Astrocyte (in vitro differentiated cells and primary cell): ENCODE data around the gene MYBBP1A.

Experiments
- EZH2 ChIP-seq: IDR thresholded peaks from 2 replicates; pipeline ENCODE4 v1.6.1; 2012; ENCODE audit warnings: mild to moderate bottlenecking, low read length, inconsistent platforms; ENCODE audit not compliant: insufficient read depth
- TF ChIP-seq, protein P1 (sequence below): IDR thresholded peaks from 2 replicates; pipeline ENCODE4 v1.5.1; 2011; ENCODE audit warnings: low read depth, mild to moderate bottlenecking, inconsistent platforms, low read length, moderate library complexity; ENCODE audit not compliant: insufficient read depth

DNA sequence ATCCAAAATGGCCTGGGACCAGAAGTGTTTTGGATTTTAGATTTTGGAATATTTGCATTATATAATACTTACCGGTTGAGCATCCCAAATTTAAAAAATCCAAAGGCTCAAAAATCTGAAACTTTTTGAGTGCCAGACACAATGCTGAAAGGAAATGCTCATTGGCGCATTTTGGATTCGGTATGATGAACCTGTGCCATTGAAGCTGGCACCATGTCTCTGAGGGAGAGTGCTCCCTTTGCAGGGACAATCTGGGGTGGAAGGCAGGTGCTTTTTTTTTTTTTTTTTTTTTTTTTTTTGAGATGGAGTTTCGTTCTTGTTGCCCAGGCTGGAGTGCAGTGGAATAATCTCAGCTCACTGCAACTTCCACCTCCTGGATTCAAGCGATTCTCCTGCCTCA lies 46.9 kb upstream of the MYBBP1A start:
- TF ChIP-seq, protein P1, sequence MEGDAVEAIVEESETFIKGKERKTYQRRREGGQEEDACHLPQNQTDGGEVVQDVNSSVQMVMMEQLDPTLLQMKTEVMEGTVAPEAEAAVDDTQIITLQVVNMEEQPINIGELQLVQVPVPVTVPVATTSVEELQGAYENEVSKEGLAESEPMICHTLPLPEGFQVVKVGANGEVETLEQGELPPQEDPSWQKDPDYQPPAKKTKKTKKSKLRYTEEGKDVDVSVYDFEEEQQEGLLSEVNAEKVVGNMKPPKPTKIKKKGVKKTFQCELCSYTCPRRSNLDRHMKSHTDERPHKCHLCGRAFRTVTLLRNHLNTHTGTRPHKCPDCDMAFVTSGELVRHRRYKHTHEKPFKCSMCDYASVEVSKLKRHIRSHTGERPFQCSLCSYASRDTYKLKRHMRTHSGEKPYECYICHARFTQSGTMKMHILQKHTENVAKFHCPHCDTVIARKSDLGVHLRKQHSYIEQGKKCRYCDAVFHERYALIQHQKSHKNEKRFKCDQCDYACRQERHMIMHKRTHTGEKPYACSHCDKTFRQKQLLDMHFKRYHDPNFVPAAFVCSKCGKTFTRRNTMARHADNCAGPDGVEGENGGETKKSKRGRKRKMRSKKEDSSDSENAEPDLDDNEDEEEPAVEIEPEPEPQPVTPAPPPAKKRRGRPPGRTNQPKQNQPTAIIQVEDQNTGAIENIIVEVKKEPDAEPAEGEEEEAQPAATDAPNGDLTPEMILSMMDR = no peak
- TF ChIP-seq EZH2 = no peak
